ENCODE results near the gene CACNA1C.

The CACNA1C gene

GRCh38 chr12:2372178-2372577 lies 319.4 kb downstream of the CACNA1C start:
- no peak for DNase-seq (ENCODE audit: low read depth)

GRCh38 chr12:2372735-2373134 lies 319.9 kb downstream of the CACNA1C start:
- DNase-seq (ENCODE audit: low read depth), result no peak

- no peak for DNase-seq (ENCODE audit: low read depth)
Observed at GRCh38 chr12:2373307-2373706, 320.5 kb downstream of the CACNA1C start.

- DNase-seq (ENCODE audit: low read depth), result no peak
Observed at GRCh38 chr12:2374092-2374906, 321.5 kb downstream of the CACNA1C start.

- DNase-seq (ENCODE audit: low read depth), result no peak
Observed at GRCh38 chr12:2375871-2376270, 323.1 kb downstream of the CACNA1C start.

- no peak for DNase-seq (ENCODE audit: low read depth)
Observed at GRCh38 chr12:2376908-2377657, 324.3 kb downstream of the CACNA1C start.

- no peak for DNase-seq (ENCODE audit: low read depth)
Observed at GRCh38 chr12:2378835-2379330, 326.1 kb downstream of the CACNA1C start.

- DNase-seq (ENCODE audit: low read depth), result no peak
Observed at GRCh38 chr12:2380946-2381345, 328.2 kb downstream of the CACNA1C start.

GRCh38 chr12:2382370-2383155 lies 329.8 kb downstream of the CACNA1C start:
- no peak for DNase-seq (ENCODE audit: low read depth)

GRCh38 chr12:2383325-2384028 lies 330.7 kb downstream of the CACNA1C start:
- no peak for DNase-seq (ENCODE audit: low read depth)

- DNase-seq (ENCODE audit: low read depth), result no peak
Observed at GRCh38 chr12:2384029-2384386, 331.2 kb downstream of the CACNA1C start.

GRCh38 chr12:2384533-2385351 lies 332.0 kb downstream of the CACNA1C start:
- no peak for DNase-seq (ENCODE audit: low read depth)

GRCh38 chr12:2385529-2385928 lies 332.7 kb downstream of the CACNA1C start:
- DNase-seq (ENCODE audit: low read depth), result no peak

- DNase-seq (ENCODE audit: low read depth), result no peak
Observed at GRCh38 chr12:2386566-2386965, 333.8 kb downstream of the CACNA1C start.

- DNase-seq (ENCODE audit: low read depth), result no peak
Observed at GRCh38 chr12:2387103-2387834, 334.5 kb downstream of the CACNA1C start.

GRCh38 chr12:2389079-2389790 lies 336.4 kb downstream of the CACNA1C start:
- no peak for DNase-seq (ENCODE audit: low read depth)

GRCh38 chr12:2390133-2390532 lies 337.3 kb downstream of the CACNA1C start:
- no peak for DNase-seq (ENCODE audit: low read depth)

GRCh38 chr12:2390850-2391390 lies 338.1 kb downstream of the CACNA1C start:
- DNase-seq (ENCODE audit: low read depth), result no peak

GRCh38 chr12:2391740-2392331 lies 339.0 kb downstream of the CACNA1C start:
- no peak for DNase-seq (ENCODE audit: low read depth)

Measured in HS-27A (cell line).